SK-N-SH treated with all-trans-retinoic acid at 6 μM for 48 hours (cell line): ENCODE results near the gene MMP20.

Source experiments
- ATAC-seq: fragments of 200-7000 bp; cut with Tn5 transposase; 3 replicates; pipeline ENCODE4 v1.9.1; 2020; ENCODE audit warnings: mild to moderate bottlenecking, moderate library complexity
- BACH2 ChIP-seq: fragments of 250-450 bp; sonication (Bioruptor Pico); IDR thresholded peaks from 2 replicates; pipeline ENCODE4 v1.9.0; 2021; ENCODE audit warnings: mild to moderate bottlenecking, borderline replicate concordance
- CSDC2 ChIP-seq: fragments of 250-450 bp; sonication (Bioruptor Pico); IDR thresholded peaks from 2 replicates; pipeline ENCODE4 v1.5.0; 2020; ENCODE audit warnings: mild to moderate bottlenecking, moderate library complexity
- ESRRG ChIP-seq: fragments of 250-450 bp; sonication (Bioruptor Pico); IDR thresholded peaks from 2 replicates; pipeline ENCODE4 v1.6.1; 2021; ENCODE audit warnings: mild to moderate bottlenecking
- GLIS3 ChIP-seq: fragments of 250-450 bp; sonication (Bioruptor Pico); IDR thresholded peaks from 2 replicates; pipeline ENCODE4 v1.5.0; 2020; ENCODE audit warnings: mild to moderate bottlenecking, moderate library complexity
- OSR1 ChIP-seq: fragments of 250-450 bp; sonication (Bioruptor Pico); IDR thresholded peaks from 2 replicates; pipeline ENCODE4 v1.8.0; 2022; ENCODE audit warnings: moderate library complexity, mild to moderate bottlenecking, inconsistent platforms
- PPARA ChIP-seq: fragments of 250-450 bp; sonication (Bioruptor Pico); IDR thresholded peaks from 2 replicates; pipeline ENCODE4 v1.5.0; 2020; ENCODE audit warnings: mild to moderate bottlenecking, borderline replicate concordance
- RARB ChIP-seq: fragments of 250-450 bp; sonication (Bioruptor Pico); IDR thresholded peaks from 2 replicates; pipeline ENCODE4 v1.8.0; 2021; ENCODE audit warnings: mild to moderate bottlenecking, moderate library complexity
- SNAI2 ChIP-seq: fragments of 250-450 bp; sonication (Bioruptor Pico); IDR thresholded peaks from 2 replicates; pipeline ENCODE4 v1.5.0; 2020; ENCODE audit warnings: mild to moderate bottlenecking, moderate library complexity
- TCF4 ChIP-seq: fragments of 250-450 bp; sonication (Bioruptor Pico); IDR thresholded peaks from 2 replicates; pipeline ENCODE4 v1.8.0; 2021; ENCODE audit warnings: mild to moderate bottlenecking, moderate library complexity, borderline replicate concordance
- ZC3H10 ChIP-seq: fragments of 250-450 bp; sonication (Bioruptor Pico); IDR thresholded peaks from 2 replicates; pipeline ENCODE4 v1.5.1; 2021; ENCODE audit warnings: mild to moderate bottlenecking, moderate library complexity
- ZFP3 ChIP-seq: fragments of 250-450 bp; sonication (Bioruptor Pico); IDR thresholded peaks from 2 replicates; pipeline ENCODE4 v1.5.0; 2020; ENCODE audit warnings: mild to moderate bottlenecking, moderate library complexity
- ZNF565 ChIP-seq: fragments of 450-650 bp; formaldehyde crosslinking; conservative IDR thresholded peaks from 2 replicates; pipeline ENCODE4 v1.5.0; 2020; ENCODE audit warnings: low read depth, mild to moderate bottlenecking, moderate library complexity
- ZNF70 ChIP-seq: fragments of 450-650 bp; formaldehyde crosslinking; IDR thresholded peaks from 2 replicates; pipeline ENCODE4 v1.5.0; 2020; ENCODE audit warnings: mild to moderate bottlenecking, moderate library complexity
- ZNF8 ChIP-seq: fragments of 450-650 bp; formaldehyde crosslinking; IDR thresholded peaks from 2 replicates; pipeline ENCODE4 v1.5.0; 2020; ENCODE audit warnings: mild to moderate bottlenecking, moderate library complexity
- TF ChIP-seq, protein P1 (sequence below): fragments of 250-450 bp; sonication (Bioruptor Pico); IDR thresholded peaks from 2 replicates; pipeline ENCODE4 v1.8.0; 2020; ENCODE audit warnings: mild to moderate bottlenecking, moderate library complexity, borderline replicate concordance
- TF ChIP-seq, protein P2 (sequence below): fragments of 250-450 bp; sonication (Bioruptor Pico); IDR thresholded peaks from 2 replicates; pipeline ENCODE4 v1.5.0; 2020; ENCODE audit warnings: mild to moderate bottlenecking, moderate library complexity
- TF ChIP-seq, protein P3 (sequence below): fragments of 250-450 bp; sonication (Bioruptor Pico); IDR thresholded peaks from 2 replicates; pipeline ENCODE4 v1.5.1; 2021; ENCODE audit warnings: mild to moderate bottlenecking, moderate library complexity
- TF ChIP-seq, protein P4 (sequence below): fragments of 250-450 bp; sonication (Bioruptor Pico); IDR thresholded peaks from 2 replicates; pipeline ENCODE4 v1.5.1; 2020; ENCODE audit warnings: low read depth, mild to moderate bottlenecking, moderate library complexity

MMP20 gene

GRCh38 chr11:102534261-102534872 is 90.8 kb downstream of the MMP20 start:
- TF ChIP-seq ZNF565 (CRISPR knock-in tag) (no peak), CSDC2 (CRISPR knock-in tag) (no peak), ESRRG (CRISPR knock-in tag) (no peak), GLIS3 (CRISPR knock-in tag) (no peak), SNAI2 (CRISPR knock-in tag) (no peak), RARB (CRISPR knock-in tag) (no peak)
- TF ChIP-seq, protein P1, sequence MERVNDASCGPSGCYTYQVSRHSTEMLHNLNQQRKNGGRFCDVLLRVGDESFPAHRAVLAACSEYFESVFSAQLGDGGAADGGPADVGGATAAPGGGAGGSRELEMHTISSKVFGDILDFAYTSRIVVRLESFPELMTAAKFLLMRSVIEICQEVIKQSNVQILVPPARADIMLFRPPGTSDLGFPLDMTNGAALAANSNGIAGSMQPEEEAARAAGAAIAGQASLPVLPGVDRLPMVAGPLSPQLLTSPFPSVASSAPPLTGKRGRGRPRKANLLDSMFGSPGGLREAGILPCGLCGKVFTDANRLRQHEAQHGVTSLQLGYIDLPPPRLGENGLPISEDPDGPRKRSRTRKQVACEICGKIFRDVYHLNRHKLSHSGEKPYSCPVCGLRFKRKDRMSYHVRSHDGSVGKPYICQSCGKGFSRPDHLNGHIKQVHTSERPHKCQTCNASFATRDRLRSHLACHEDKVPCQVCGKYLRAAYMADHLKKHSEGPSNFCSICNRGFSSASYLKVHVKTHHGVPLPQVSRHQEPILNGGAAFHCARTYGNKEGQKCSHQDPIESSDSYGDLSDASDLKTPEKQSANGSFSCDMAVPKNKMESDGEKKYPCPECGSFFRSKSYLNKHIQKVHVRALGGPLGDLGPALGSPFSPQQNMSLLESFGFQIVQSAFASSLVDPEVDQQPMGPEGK (CRISPR knock-in tag) = no peak
- TF ChIP-seq, protein P2, sequence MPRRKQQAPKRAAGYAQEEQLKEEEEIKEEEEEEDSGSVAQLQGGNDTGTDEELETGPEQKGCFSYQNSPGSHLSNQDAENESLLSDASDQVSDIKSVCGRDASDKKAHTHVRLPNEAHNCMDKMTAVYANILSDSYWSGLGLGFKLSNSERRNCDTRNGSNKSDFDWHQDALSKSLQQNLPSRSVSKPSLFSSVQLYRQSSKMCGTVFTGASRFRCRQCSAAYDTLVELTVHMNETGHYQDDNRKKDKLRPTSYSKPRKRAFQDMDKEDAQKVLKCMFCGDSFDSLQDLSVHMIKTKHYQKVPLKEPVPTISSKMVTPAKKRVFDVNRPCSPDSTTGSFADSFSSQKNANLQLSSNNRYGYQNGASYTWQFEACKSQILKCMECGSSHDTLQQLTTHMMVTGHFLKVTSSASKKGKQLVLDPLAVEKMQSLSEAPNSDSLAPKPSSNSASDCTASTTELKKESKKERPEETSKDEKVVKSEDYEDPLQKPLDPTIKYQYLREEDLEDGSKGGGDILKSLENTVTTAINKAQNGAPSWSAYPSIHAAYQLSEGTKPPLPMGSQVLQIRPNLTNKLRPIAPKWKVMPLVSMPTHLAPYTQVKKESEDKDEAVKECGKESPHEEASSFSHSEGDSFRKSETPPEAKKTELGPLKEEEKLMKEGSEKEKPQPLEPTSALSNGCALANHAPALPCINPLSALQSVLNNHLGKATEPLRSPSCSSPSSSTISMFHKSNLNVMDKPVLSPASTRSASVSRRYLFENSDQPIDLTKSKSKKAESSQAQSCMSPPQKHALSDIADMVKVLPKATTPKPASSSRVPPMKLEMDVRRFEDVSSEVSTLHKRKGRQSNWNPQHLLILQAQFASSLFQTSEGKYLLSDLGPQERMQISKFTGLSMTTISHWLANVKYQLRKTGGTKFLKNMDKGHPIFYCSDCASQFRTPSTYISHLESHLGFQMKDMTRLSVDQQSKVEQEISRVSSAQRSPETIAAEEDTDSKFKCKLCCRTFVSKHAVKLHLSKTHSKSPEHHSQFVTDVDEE (CRISPR knock-in tag) = no peak
- TF ChIP-seq, protein P3, sequence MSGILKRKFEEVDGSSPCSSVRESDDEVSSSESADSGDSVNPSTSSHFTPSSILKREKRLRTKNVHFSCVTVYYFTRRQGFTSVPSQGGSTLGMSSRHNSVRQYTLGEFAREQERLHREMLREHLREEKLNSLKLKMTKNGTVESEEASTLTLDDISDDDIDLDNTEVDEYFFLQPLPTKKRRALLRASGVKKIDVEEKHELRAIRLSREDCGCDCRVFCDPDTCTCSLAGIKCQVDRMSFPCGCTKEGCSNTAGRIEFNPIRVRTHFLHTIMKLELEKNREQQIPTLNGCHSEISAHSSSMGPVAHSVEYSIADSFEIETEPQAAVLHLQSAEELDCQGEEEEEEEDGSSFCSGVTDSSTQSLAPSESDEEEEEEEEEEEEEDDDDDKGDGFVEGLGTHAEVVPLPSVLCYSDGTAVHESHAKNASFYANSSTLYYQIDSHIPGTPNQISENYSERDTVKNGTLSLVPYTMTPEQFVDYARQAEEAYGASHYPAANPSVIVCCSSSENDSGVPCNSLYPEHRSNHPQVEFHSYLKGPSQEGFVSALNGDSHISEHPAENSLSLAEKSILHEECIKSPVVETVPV (CRISPR knock-in tag) = no peak
- ATAC-seq = peak; percentile 55; the same call in 2 of the 3 replicates

DNA sequence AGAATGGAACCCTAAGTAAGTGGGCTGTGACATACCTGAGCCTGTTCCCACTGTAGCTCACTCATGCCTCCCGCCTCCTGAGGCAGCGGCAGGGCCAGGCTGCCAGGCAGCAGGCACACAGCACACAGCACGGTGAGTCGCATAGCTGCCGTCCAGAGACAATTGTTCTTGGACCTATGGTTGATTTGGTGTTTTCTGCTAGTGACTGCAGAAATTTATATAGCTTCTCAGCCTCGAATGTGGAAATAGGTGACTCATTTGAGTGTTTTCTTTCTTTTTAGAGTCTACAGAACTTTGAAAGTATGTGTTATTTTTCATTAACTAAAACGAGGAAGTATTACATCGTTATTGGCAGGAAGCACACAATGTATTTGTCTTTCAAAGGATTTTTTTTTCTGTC is 94.6 kb downstream of the MMP20 start, which contains the start of gene MMP7:
MMP7 (minus strand) TSS at position 190 of the 400 bp plus-strand sequence; CDS start at position 143, 47 bp downstream.
- peak; percentile 79 for ATAC-seq
- TF ChIP-seq ZFP3 (no peak), SNAI2 (CRISPR knock-in tag) (no peak), RARB (CRISPR knock-in tag) (no peak), PPARA (CRISPR knock-in tag) (no peak), ZNF70 (CRISPR knock-in tag) (no peak), BACH2 (CRISPR knock-in tag) (no peak)
- TF ChIP-seq, protein P3 (CRISPR knock-in tag) = no peak
- TF ChIP-seq, protein P2 (CRISPR knock-in tag) = no peak
- TF ChIP-seq, protein P1 (CRISPR knock-in tag) = no peak

GRCh38 chr11:102528618-102529017 is 96.5 kb downstream of the MMP20 start:
- no peak for ATAC-seq
- TF ChIP-seq GLIS3 (CRISPR knock-in tag) (no peak), BACH2 (CRISPR knock-in tag) (no peak), SNAI2 (CRISPR knock-in tag) (no peak), CSDC2 (CRISPR knock-in tag) (no peak), TCF4 (CRISPR knock-in tag) (no peak), ZFP3 (no peak), ZNF8 (CRISPR knock-in tag) (no peak), ZC3H10 (CRISPR knock-in tag) (no peak), ZNF70 (CRISPR knock-in tag) (no peak), OSR1 (CRISPR knock-in tag) (no peak), ESRRG (CRISPR knock-in tag) (no peak)
- TF ChIP-seq, protein P2 (CRISPR knock-in tag) = no peak
- TF ChIP-seq, protein P4, sequence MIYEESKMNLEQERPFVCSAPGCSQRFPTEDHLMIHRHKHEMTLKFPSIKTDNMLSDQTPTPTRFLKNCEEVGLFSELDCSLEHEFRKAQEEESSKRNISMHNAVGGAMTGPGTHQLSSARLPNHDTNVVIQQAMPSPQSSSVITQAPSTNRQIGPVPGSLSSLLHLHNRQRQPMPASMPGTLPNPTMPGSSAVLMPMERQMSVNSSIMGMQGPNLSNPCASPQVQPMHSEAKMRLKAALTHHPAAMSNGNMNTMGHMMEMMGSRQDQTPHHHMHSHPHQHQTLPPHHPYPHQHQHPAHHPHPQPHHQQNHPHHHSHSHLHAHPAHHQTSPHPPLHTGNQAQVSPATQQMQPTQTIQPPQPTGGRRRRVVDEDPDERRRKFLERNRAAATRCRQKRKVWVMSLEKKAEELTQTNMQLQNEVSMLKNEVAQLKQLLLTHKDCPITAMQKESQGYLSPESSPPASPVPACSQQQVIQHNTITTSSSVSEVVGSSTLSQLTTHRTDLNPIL (CRISPR knock-in tag) = no peak
